H9 (cell line): Measurements from ENCODE around the gene PRXL2C. TPM values are rescaled to one million over a fixed set of nuclear protein-coding genes. Genes with fewer than 3 reads are reported as not detected.

ENCODE experiments used
- DNase-seq: peaks from one replicate; pipeline ENCODE4 v3.0.0-alpha.2; 2017
- H2AFZ ChIP-seq: one replicate; pipeline ENCODE4 v1.6.1; 2013; ENCODE audit warnings: mild to moderate bottlenecking, low read length, control low read depth, moderate library complexity
- H2AK5ac ChIP-seq: 2 replicates; pipeline ENCODE4 v1.6.1; 2013; ENCODE audit warnings: low read length, control low read depth, mixed read lengths; ENCODE audit not compliant: insufficient read length
- H2BK120ac ChIP-seq: one replicate; pipeline ENCODE4 v1.6.1; 2013; ENCODE audit warnings: low read depth, mild to moderate bottlenecking, low read length, control low read depth, inconsistent platforms; ENCODE audit not compliant: poor library complexity, severe bottlenecking
- H2BK12ac ChIP-seq: 2 replicates; pipeline ENCODE4 v1.6.1; 2013; ENCODE audit warnings: low read length, control low read depth, mixed read lengths, low read depth; ENCODE audit not compliant: insufficient read length
- H2BK15ac ChIP-seq: 2 replicates; pipeline ENCODE4 v1.6.1; 2013; ENCODE audit warnings: low read depth, low read length, control low read depth
- H2BK20ac ChIP-seq: one replicate; pipeline ENCODE4 v1.6.1; 2013; ENCODE audit warnings: low read depth, mild to moderate bottlenecking, low read length, control low read depth, inconsistent platforms; ENCODE audit not compliant: poor library complexity, severe bottlenecking
- H2BK5ac ChIP-seq: 2 replicates; pipeline ENCODE4 v1.6.1; 2013; ENCODE audit warnings: low read length, control low read depth, mixed read lengths; ENCODE audit not compliant: insufficient read length
- H3K14ac ChIP-seq: 2 replicates; pipeline ENCODE4 v1.6.1; 2013; ENCODE audit warnings: low read length, control low read depth; ENCODE audit not compliant: insufficient read depth
- H3K18ac ChIP-seq: 2 replicates; pipeline ENCODE4 v1.6.1; 2013; ENCODE audit warnings: low read depth, mild to moderate bottlenecking, mixed read lengths, low read length, control low read depth; ENCODE audit not compliant: insufficient read length
- H3K23ac ChIP-seq: 2 replicates; pipeline ENCODE4 v1.6.1; 2013; ENCODE audit warnings: low read length, control low read depth, mixed read lengths, low read depth; ENCODE audit not compliant: insufficient read length
- H3K23me2 ChIP-seq: 2 replicates; pipeline ENCODE4 v1.6.1; 2013; ENCODE audit warnings: low read depth, mild to moderate bottlenecking, mixed read lengths, low read length, control low read depth; ENCODE audit not compliant: insufficient read length, poor library complexity, severe bottlenecking
- H3K27ac ChIP-seq: 2 replicates; pipeline ENCODE4 v1.5.1; 2013; ENCODE audit warnings: low read length, control low read depth, mixed read lengths, low read depth; ENCODE audit not compliant: insufficient read length
- H3K27me3 ChIP-seq: 2 replicates; pipeline ENCODE4 v1.6.1; 2013; ENCODE audit warnings: low read length, control low read depth, inconsistent platforms; ENCODE audit not compliant: insufficient read depth
- H3K4ac ChIP-seq: 2 replicates; pipeline ENCODE4 v1.6.1; 2013; ENCODE audit warnings: low read depth, mild to moderate bottlenecking, control low read depth, inconsistent platforms, low read length, moderate library complexity
- H3K4me1 ChIP-seq: 2 replicates; pipeline ENCODE4 v1.6.1; 2013; ENCODE audit warnings: low read length, control low read depth, inconsistent platforms; ENCODE audit not compliant: insufficient read depth
- H3K4me2 ChIP-seq: 2 replicates; pipeline ENCODE4 v1.6.1; 2013; ENCODE audit warnings: low read length, control low read depth, mixed read lengths; ENCODE audit not compliant: insufficient read length, insufficient read depth
- H3K56ac ChIP-seq: 2 replicates; pipeline ENCODE4 v1.6.1; 2013; ENCODE audit warnings: low read depth, mild to moderate bottlenecking, mixed read lengths, low read length, control low read depth; ENCODE audit not compliant: insufficient read length
- H3K79me1 ChIP-seq: 2 replicates; pipeline ENCODE4 v1.6.1; 2013; ENCODE audit warnings: low read depth, mild to moderate bottlenecking, moderate library complexity, low read length, control low read depth, inconsistent platforms; ENCODE audit not compliant: insufficient read depth, poor library complexity, severe bottlenecking
- H3K79me2 ChIP-seq: 2 replicates; pipeline ENCODE4 v1.6.1; 2013; ENCODE audit warnings: low read length, control low read depth, inconsistent platforms; ENCODE audit not compliant: insufficient read depth
- H3K9ac ChIP-seq: 2 replicates; pipeline ENCODE4 v1.6.1; 2013; ENCODE audit warnings: low read length, control low read depth, mixed read lengths; ENCODE audit not compliant: insufficient read length; ENCODE audit errors: extremely low read depth
- H3K9me3 ChIP-seq: one replicate; pipeline ENCODE4 v1.6.1; 2013; ENCODE audit warnings: low read depth, low read length, inconsistent platforms; ENCODE audit not compliant: control insufficient read depth
- H3T11ph ChIP-seq: one replicate; pipeline ENCODE4 v1.6.1; 2013; ENCODE audit warnings: mild to moderate bottlenecking, low read length, control low read depth, inconsistent platforms
- H4K20me1 ChIP-seq: one replicate; pipeline ENCODE4 v1.6.1; 2013; ENCODE audit not compliant: control insufficient read depth, insufficient read length, insufficient read depth
- H4K5ac ChIP-seq: 2 replicates; pipeline ENCODE4 v1.6.1; 2013; ENCODE audit warnings: low read depth, mild to moderate bottlenecking, mixed read lengths, low read length, control low read depth; ENCODE audit not compliant: insufficient read length
- H4K8ac ChIP-seq: replicated peaks from 2 replicates; pipeline ENCODE4 v1.6.1; 2013; ENCODE audit warnings: low read length, control low read depth, mixed read lengths, low read depth; ENCODE audit not compliant: insufficient read length
- H4K91ac ChIP-seq: 2 replicates; pipeline ENCODE4 v1.6.1; 2013; ENCODE audit warnings: low read depth, mild to moderate bottlenecking, moderate library complexity, mixed read lengths, low read length, control low read depth; ENCODE audit not compliant: insufficient read length
- H3K27ac Mint-ChIP-seq, 3 experiments: 2 replicates in 2 of 3; 3 replicates in 1 of 3; pipeline ENCODE4 v1.8.0; 2020 to 2021; ENCODE audit warnings: mixed read lengths in 3 of 3, mild to moderate bottlenecking in 1 of 3, moderate library complexity in 1 of 3
- H3K27me3 Mint-ChIP-seq: 2 replicates; pipeline ENCODE4 v1.8.0; 2021; ENCODE audit warnings: low read depth, mild to moderate bottlenecking, moderate library complexity, mixed read lengths
- H3K36me3 Mint-ChIP-seq, 3 experiments: 2 replicates in 2 of 3; 3 replicates in 1 of 3; pipeline ENCODE4 v1.8.0; 2020 to 2021; ENCODE audit warnings: low read depth in 3 of 3, mixed read lengths in 3 of 3; ENCODE audit not compliant: insufficient read depth in 1 of 3
- H3K4me1 Mint-ChIP-seq, 2 experiments: 2 replicates each; pipeline ENCODE4 v1.8.0; 2020; ENCODE audit warnings: mixed read lengths in 2 of 2
- H3K4me3 Mint-ChIP-seq, 2 experiments: 2 replicates in 1 of 2; 3 replicates in 1 of 2; pipeline ENCODE4 v1.8.0; 2020 to 2021; ENCODE audit warnings: mild to moderate bottlenecking in 2 of 2, mixed read lengths in 2 of 2, moderate library complexity in 1 of 2
- H3K9me3 Mint-ChIP-seq, 2 experiments: 2 replicates in 1 of 2; 3 replicates in 1 of 2; pipeline ENCODE4 v1.8.0; 2020; ENCODE audit warnings: mild to moderate bottlenecking in 2 of 2, mixed read lengths in 2 of 2, moderate library complexity in 1 of 2
- WGBS: extraction: QIAGEN DNeasy Blood & Tissue Kit; methylation state at CpG from one replicate; pipeline ENCODE4 v1.1.7; 2013; ENCODE audit warnings: missing lambda C conversion rate, low lambda C conversion rate, mixed read lengths; ENCODE audit not compliant: insufficient read length; ENCODE audit errors: extremely low coverage; 5-methylcytosine and 5-hydroxymethylcytosine counted together
- total RNA-seq: library from RNA; stranded (reverse); gene quantifications from 2 replicates; pipeline ENCODE4 v1.2.1, GENCODE V29; 2021
- TF ChIP-seq, protein P1 (sequence below): fragments of 200-600 bp; sonication (generic); conservative IDR thresholded peaks from 3 replicates; pipeline ENCODE4 v1.8.0; 2021; ENCODE audit warnings: antibody characterized with exemption, mild to moderate bottlenecking

The PRXL2C gene
- total RNA-seq, 1 experiment from 2014 or later: 4.7 TPM

GRCh38 chr9:96661711-96662110 is 6.6 kb upstream of the PRXL2C start:
- H3K27me3 ChIP-seq: no peaks in the 10 kb centered on the region
- no peak overlapping the region for H3K27ac Mint-ChIP-seq

More at GRCh38 chr9:96661711-96662110, 6.6 kb upstream of the PRXL2C start:
- Histone ChIP-seq H3K79me1 (no peaks in the 10 kb centered on the region), H4K91ac (no peak overlapping the region), H2AFZ (no peak overlapping the region), H2BK5ac (no peak overlapping the region), H2BK20ac (no peak overlapping the region), H3K27ac (no peak overlapping the region), H3T11ph (no peak overlapping the region), H3K14ac (no peak overlapping the region), H3K18ac (no peak overlapping the region), H4K20me1 (no peaks in the 10 kb centered on the region), H3K9ac (no peak overlapping the region), H3K23me2 (no peaks in the 10 kb centered on the region), H3K79me2 (no peaks in the 10 kb centered on the region), H3K4me1 (no peaks in the 10 kb centered on the region), H3K56ac (no peak overlapping the region), H2BK15ac (no peak overlapping the region), H3K4me2 (no peak overlapping the region), H4K5ac (no peak overlapping the region), H4K8ac (no peak overlapping the region), H3K23ac (no peak overlapping the region), H2AK5ac (no peak overlapping the region), H2BK120ac (no peak overlapping the region), H2BK12ac (no peak overlapping the region), H3K9me3 (no peaks in the 10 kb centered on the region), H3K4ac (no peak overlapping the region)
- TF ChIP-seq, protein P1, sequence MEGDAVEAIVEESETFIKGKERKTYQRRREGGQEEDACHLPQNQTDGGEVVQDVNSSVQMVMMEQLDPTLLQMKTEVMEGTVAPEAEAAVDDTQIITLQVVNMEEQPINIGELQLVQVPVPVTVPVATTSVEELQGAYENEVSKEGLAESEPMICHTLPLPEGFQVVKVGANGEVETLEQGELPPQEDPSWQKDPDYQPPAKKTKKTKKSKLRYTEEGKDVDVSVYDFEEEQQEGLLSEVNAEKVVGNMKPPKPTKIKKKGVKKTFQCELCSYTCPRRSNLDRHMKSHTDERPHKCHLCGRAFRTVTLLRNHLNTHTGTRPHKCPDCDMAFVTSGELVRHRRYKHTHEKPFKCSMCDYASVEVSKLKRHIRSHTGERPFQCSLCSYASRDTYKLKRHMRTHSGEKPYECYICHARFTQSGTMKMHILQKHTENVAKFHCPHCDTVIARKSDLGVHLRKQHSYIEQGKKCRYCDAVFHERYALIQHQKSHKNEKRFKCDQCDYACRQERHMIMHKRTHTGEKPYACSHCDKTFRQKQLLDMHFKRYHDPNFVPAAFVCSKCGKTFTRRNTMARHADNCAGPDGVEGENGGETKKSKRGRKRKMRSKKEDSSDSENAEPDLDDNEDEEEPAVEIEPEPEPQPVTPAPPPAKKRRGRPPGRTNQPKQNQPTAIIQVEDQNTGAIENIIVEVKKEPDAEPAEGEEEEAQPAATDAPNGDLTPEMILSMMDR: no peak
- WGBS: no CpG with 5 or more reads among the region's 4 CpGs
- Mint-ChIP-seq H3K9me3 (no peaks in the 10 kb centered on the region), H3K36me3 (no peaks in the 10 kb centered on the region), H3K4me3 (no peak overlapping the region; a peak in 1 of 5 replicates), H3K27me3 (peaks cover 6% of the 10 kb centered on the region), H3K4me1 (0 out of 4 replicates have a peak, but pooled peaks cover 0 to 2% of the 10 kb centered on the region in 2 experiments)
- no peak for DNase-seq
